Skeletal muscle satellite cell (primary cell): ENCODE measurements around the gene PANK4.

ENCODE experiments used
- H3K27me3 ChIP-seq: 2 replicates; pipeline ENCODE4 v1.7.0; 2013; ENCODE audit warnings: low read length; ENCODE audit not compliant: control insufficient read depth, insufficient read depth
- H3K36me3 ChIP-seq: 2 replicates; pipeline ENCODE4 v1.7.0; 2013; ENCODE audit warnings: mild to moderate bottlenecking, control low read depth, low read length; ENCODE audit not compliant: insufficient read depth
- H3K4me1 ChIP-seq: 2 replicates; pipeline ENCODE4 v1.7.0; 2013; ENCODE audit warnings: low read length; ENCODE audit not compliant: control insufficient read depth, insufficient read depth
- H3K4me2 ChIP-seq: 2 replicates; pipeline ENCODE4 v1.7.0; 2013; ENCODE audit warnings: mild to moderate bottlenecking, low read length
- H3K4me3 ChIP-seq: 2 replicates; pipeline ENCODE4 v1.7.0; 2013; ENCODE audit warnings: low read length
- H3K9ac ChIP-seq: 2 replicates; pipeline ENCODE4 v1.7.0; 2013; ENCODE audit warnings: mild to moderate bottlenecking, low read depth, low read length, moderate library complexity
- H3K9me3 ChIP-seq: replicated peaks from 2 replicates; pipeline ENCODE4 v1.7.0; 2013; ENCODE audit warnings: mild to moderate bottlenecking, control low read depth, low read length

Gene PANK4

GRCh38 chr1:2476061-2476999, 50.1 kb downstream of the PANK4 start, which contains the start of gene PLCH2:
Gene PLCH2 (plus strand): TSS chr1:2476289. CDS start chr1:2476589, 300 bp downstream.
- Histone ChIP-seq H3K9ac (no peak within 1 kb of the TSS), H3K9me3 (no peaks in the 10 kb centered on the region), H3K4me2 (peak within 1 kb of the TSS; percentile 61), H3K4me1 (peaks cover 20% of the 10 kb centered on the region), H3K27me3 (no peaks in the 10 kb centered on the region), H3K36me3 (no peaks in the 10 kb centered on the region), H3K4me3 (no peak within 1 kb of the TSS)

DNA sequence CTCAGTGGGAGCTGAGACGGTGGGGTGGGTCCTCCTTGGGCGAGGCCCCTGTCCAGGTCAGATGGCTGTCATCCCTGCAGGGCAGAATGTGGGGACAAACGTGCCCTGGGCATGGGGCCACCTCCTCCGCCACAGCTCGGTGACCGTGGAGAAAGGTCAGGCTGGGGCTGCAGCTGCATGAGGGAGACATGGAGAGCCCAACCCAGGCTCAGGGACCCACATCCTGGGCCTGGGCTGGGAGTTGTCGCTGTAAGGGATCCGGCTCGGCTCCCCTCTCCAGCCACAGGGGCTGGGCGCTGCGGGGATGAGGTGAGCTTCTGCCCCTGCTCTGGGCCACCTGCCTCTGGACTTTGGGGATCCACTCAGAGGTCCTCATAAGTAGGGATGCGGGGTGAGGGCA, 50.8 kb downstream of the PANK4 start:
- peaks cover 22% of the 10 kb centered on the region for H3K4me1 ChIP-seq
- H3K27me3 ChIP-seq = no peaks in the 10 kb centered on the region
- no peak overlapping the region for H3K9ac ChIP-seq
- H3K36me3 ChIP-seq = no peaks in the 10 kb centered on the region
- H3K9me3 ChIP-seq = no peaks in the 10 kb centered on the region
- H3K4me2 ChIP-seq = peak overlapping the region; percentile 61
- H3K4me3 ChIP-seq = no peak overlapping the region

- H3K9me3 ChIP-seq = no peaks in the 10 kb centered on the region
- H3K4me2 ChIP-seq = peak overlapping the region; percentile 61
- peaks cover 26% of the 10 kb centered on the region for H3K4me1 ChIP-seq
- no peaks in the 10 kb centered on the region for H3K36me3 ChIP-seq
- no peaks in the 10 kb centered on the region for H3K27me3 ChIP-seq
- no peak overlapping the region for H3K4me3 ChIP-seq
- no peak overlapping the region for H3K9ac ChIP-seq
These were observed 51.4 kb downstream of the PANK4 start for GRCh38 chr1:2474933-2475371.

DNA sequence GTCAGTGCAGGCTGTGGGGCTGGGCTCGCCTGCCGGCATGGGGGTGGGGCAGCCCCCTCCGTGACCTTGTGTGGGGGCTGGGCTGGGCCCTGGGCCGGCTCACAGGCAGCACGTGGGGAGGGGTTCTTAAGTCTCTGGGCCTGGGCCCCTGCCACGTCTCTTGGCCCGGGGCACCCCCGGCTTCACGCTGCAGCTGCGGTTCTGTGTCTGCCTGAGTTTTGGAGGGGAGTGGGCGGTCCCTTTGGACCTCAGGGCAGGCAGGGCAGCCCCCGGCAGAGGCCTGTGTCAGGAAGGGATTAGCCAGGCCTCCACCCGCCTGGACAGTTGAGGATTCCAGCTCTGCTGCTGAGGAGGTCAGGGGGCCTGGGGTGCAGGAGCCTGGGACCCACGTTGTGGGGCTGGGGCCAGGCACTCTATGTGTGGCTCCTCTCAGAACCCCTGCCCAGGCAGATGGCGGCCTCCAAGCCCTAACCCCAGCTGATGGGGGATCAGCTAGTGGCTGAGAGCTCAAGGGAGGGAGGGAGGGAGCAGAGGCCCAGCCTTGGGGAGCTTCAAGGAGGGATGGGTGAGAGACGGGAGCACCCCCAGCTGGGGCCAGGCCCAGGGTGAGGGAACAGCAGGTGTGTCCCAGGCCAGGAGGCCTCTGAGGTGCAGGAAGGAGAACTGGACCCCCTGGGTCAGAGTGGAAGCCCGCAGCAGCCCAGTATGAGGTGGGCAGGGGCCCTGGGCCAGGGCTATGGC, 52.1 kb downstream of the PANK4 start:
- Histone ChIP-seq H3K4me3 (no peak overlapping the region), H3K9ac (no peak overlapping the region), H3K9me3 (no peaks in the 10 kb centered on the region), H3K36me3 (no peaks in the 10 kb centered on the region), H3K4me1 (peaks cover 32% of the 10 kb centered on the region), H3K4me2 (peak overlapping the region; percentile 61), H3K27me3 (no peaks in the 10 kb centered on the region)

DNA sequence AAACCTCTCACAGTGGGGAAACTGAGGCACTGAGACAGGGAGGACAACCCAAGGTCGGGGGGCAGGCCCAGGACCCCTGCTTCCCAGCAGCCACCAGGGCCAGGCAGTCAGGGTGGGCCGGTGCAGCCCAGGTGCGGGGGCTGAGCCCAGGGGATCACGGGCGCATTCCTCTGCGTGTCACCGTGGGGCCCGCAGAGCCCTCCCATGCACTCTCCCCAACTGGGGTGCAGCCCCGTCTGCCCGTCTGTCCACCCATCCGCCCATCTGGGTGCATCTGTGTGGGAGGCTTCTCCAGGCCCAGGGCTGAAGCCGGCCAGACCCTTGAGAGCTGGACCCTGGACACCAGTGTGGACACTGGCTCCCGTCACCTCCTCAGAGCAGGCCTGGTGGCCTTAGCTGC, 53.2 kb downstream of the PANK4 start:
- H3K4me3 ChIP-seq = no peak overlapping the region
- no peaks in the 10 kb centered on the region for H3K36me3 ChIP-seq
- no peak overlapping the region for H3K4me2 ChIP-seq
- peaks cover 32% of the 10 kb centered on the region for H3K4me1 ChIP-seq
- peaks cover 5% of the 10 kb centered on the region for H3K27me3 ChIP-seq
- no peaks in the 10 kb centered on the region for H3K9me3 ChIP-seq
- H3K9ac ChIP-seq = no peak overlapping the region

- H3K36me3 ChIP-seq = no peaks in the 10 kb centered on the region
- H3K4me1 ChIP-seq = peaks cover 32% of the 10 kb centered on the region
- no peak overlapping the region for H3K9ac ChIP-seq
- H3K4me3 ChIP-seq = no peak overlapping the region
- H3K9me3 ChIP-seq = no peaks in the 10 kb centered on the region
- H3K27me3 ChIP-seq = peaks cover 5% of the 10 kb centered on the region
- H3K4me2 ChIP-seq = no peak overlapping the region
These were observed 53.7 kb downstream of the PANK4 start for GRCh38 chr1:2472561-2473177.

GRCh38 chr1:2472109-2472508, 54.3 kb downstream of the PANK4 start:
- Histone ChIP-seq H3K9ac (no peak overlapping the region), H3K4me3 (no peak overlapping the region), H3K36me3 (no peaks in the 10 kb centered on the region), H3K4me2 (no peak overlapping the region), H3K4me1 (peaks cover 32% of the 10 kb centered on the region), H3K27me3 (peaks cover 5% of the 10 kb centered on the region), H3K9me3 (no peaks in the 10 kb centered on the region)

DNA sequence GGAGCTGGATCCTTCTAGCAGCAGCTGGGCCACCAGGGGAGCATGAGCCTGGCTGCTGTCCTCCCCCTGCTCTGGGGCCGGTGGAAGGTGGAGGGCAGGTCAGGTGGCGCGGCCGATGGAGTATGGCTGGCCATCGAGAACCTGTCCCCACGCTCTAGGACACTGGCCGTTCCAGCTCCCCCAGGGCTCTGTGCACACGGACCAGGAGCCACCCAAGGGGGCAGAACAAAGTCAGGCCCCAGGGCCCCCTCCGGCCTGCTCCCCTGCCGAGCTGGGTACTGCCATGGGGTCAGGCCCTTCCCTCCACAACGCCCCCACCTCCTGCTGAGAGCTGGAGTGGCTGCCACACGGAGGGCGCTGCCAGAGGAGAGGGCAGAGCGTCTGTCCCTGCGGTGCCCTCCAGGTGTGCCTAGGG, 54.8 kb downstream of the PANK4 start:
- Histone ChIP-seq H3K4me1 (peaks cover 32% of the 10 kb centered on the region), H3K4me3 (no peak overlapping the region), H3K27me3 (peaks cover 5% of the 10 kb centered on the region), H3K9me3 (no peaks in the 10 kb centered on the region), H3K36me3 (no peaks in the 10 kb centered on the region), H3K4me2 (no peak overlapping the region), H3K9ac (no peak overlapping the region)

- H3K4me3 ChIP-seq = no peak overlapping the region
- H3K9ac ChIP-seq = no peak overlapping the region
- no peaks in the 10 kb centered on the region for H3K36me3 ChIP-seq
- peaks cover 8% of the 10 kb centered on the region for H3K27me3 ChIP-seq
- no peak overlapping the region for H3K4me2 ChIP-seq
- no peaks in the 10 kb centered on the region for H3K9me3 ChIP-seq
- H3K4me1 ChIP-seq = peaks cover 32% of the 10 kb centered on the region
These were observed 55.3 kb downstream of the PANK4 start for GRCh38 chr1:2471159-2471471.

GRCh38 chr1:2470290-2471158, 55.9 kb downstream of the PANK4 start:
- H3K27me3 ChIP-seq = peaks cover 13% of the 10 kb centered on the region
- no peak overlapping the region for H3K4me2 ChIP-seq
- H3K9ac ChIP-seq = no peak overlapping the region
- H3K9me3 ChIP-seq = no peaks in the 10 kb centered on the region
- no peaks in the 10 kb centered on the region for H3K36me3 ChIP-seq
- H3K4me3 ChIP-seq = no peak overlapping the region
- peaks cover 30% of the 10 kb centered on the region for H3K4me1 ChIP-seq
